ENCODE results near the gene MAP7D1. TPM values are rescaled to one million over a fixed set of nuclear protein-coding genes. Genes with fewer than 3 reads are reported as not detected.

The MAP7D1 gene
- polyA plus RNA-seq, 1 of the 3 experiments (the other 2 are of a cell fraction), result 69.9 TPM

DNA sequence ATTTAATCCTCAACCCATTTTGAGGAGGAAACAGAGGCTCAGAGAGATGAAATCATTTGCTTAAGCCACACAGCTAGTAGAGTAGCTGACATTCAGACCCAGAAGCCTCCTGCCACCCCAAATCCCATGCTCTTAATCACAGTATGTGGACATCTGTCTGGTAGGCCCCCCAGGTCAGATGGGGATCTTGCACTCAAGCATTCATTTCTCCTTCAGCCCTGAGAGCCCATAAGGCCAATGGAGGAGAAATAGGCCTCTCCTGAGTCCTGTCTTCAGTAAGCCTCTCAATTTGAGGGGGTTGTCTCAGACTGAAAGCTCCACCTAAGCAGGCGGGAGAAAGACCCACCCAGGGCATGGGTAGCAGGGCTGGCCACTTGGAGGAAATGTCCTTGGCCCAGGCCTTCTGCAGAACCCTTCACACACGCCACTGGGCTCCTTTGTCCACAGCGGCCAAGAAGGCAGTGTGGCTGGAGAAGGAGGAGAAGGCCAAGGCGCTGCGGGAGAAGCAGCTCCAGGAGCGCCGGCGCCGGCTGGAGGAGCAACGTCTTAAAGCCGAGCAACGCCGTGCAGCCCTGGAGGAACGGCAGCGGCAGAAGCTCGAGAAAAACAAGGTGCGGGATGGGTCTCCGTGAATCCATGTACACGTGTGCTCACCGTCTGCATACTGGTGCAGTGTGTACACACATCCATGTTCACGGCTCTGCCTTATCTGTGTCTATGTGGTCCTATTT is 16.2 kb downstream of the MAP7D1 start:
- Histone ChIP-seq H4K20me1 (ENCODE audit: insufficient read depth) (peaks cover 73% of the 10 kb centered on the region), H3K4me1 (ENCODE audit: control insufficient read depth in 1 of 2, insufficient read depth in 2 of 2, low read depth in 1 of 2, low read length in 1 of 2) (peaks cover 0 to 15% of the 10 kb centered on the region in 2 experiments; a peak in 3 of 4 replicates), H3K4me3 (ENCODE audit: low read depth in 2 of 2, low read length in 1 of 2) (no peak overlapping the region), H3K9ac (no peak overlapping the region; the same call in 1 of the 2 replicates), H3K9me2 (no peaks in the 10 kb centered on the region), H3K9me3 (no peaks in the 10 kb centered on the region), H3K36me3 (replicated peaks in 1 of 2; ENCODE audit: control insufficient read depth in 1 of 2, insufficient read depth in 2 of 2, low read length in 1 of 2) (peaks cover 54 to 55% of the 10 kb centered on the region in 2 experiments), H2AFZ (ENCODE audit: low read depth) (no peak overlapping the region), H3F3A (replicated peaks; ENCODE audit: insufficient read depth) (peaks cover 11% of the 10 kb centered on the region), H3K4me2 (peak overlapping the region; percentile 68), H3K79me2 (ENCODE audit: insufficient read depth) (peaks cover 93% of the 10 kb centered on the region), H3K27me3 (ENCODE audit: insufficient read depth) (no peaks in the 10 kb centered on the region), H3K27ac (ENCODE audit: low read depth in 2 of 2, low read length in 1 of 2) (peak overlapping the region in 1 of 2 experiments; percentile 78; a peak in 3 of 4 replicates)
- ChIA-PET CTCF (interaction anchor here (4.1 to 5.9 kb wide), 2 partner anchors 16 to 22 kb away, joined by 23 to 32 read pairs; partner anchors contain the start of gene TRAPPC3), POLR2A (interaction anchor here (0.6 to 1.1 kb wide), 2 partner anchors 11 to 15 kb away, joined by 3 to 5 read pairs; no protein-coding TSS in a partner anchor)
- WGBS (ENCODE audit: low lambda C conversion rate), result 98% methylated on average over 21 of the region's 21 CpGs
- DNase-seq, result no peak
- TF ChIP-seq, protein P1, sequence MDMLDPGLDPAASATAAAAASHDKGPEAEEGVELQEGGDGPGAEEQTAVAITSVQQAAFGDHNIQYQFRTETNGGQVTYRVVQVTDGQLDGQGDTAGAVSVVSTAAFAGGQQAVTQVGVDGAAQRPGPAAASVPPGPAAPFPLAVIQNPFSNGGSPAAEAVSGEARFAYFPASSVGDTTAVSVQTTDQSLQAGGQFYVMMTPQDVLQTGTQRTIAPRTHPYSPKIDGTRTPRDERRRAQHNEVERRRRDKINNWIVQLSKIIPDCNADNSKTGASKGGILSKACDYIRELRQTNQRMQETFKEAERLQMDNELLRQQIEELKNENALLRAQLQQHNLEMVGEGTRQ (IDR thresholded peaks at IDR 0.05; ENCODE audit: borderline replicate concordance, low read depth, low read length), result no peak
- TF ChIP-seq TAF1 (IDR thresholded peaks at IDR 0.05; ENCODE audit: borderline replicate concordance, low read depth, low read length) (no peak), JUND (IDR thresholded peaks at IDR 0.05) (no peak), EP300 (IDR thresholded peaks at IDR 0.05; ENCODE audit: borderline replicate concordance in 1 of 2, low read depth in 1 of 2, low read length in 1 of 2) (no peak), FOSL2 (IDR thresholded peaks at IDR 0.05; ENCODE audit: borderline replicate concordance, low read depth) (no peak), RCOR1 (IDR thresholded peaks at IDR 0.05; ENCODE audit: low read length) (no peak), TCF12 (IDR thresholded peaks at IDR 0.05) (no peak), EZH2phosphoT487 (IDR thresholded peaks at IDR 0.05; ENCODE audit: borderline replicate concordance, low read depth) (no peak)

DNA sequence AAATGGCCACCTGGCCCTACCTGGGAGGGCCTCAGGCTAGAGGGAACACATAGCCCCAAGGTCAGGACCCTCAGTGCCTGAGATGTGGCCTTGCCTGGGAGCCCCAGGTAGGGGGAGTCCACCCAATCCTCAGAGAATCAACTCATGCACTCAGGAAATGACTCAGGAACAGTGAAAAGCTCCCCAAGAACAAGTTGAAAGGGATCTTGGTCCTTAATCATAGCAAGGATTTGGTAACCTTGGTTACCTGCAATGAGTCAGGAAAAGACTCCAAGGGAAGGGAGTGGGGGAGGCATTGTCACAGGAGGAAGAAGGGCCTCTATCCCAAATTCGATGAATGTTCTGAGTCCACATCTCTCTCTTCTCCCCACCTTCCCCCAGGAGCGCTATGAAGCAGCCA is 17.0 kb downstream of the MAP7D1 start:
- no peak for DNase-seq
- H3K27me3 ChIP-seq (ENCODE audit: insufficient read depth), result no peaks in the 10 kb centered on the region
- peaks cover 0 to 15% of the 10 kb centered on the region in 2 experiments; a peak in 2 of 4 replicates for H3K4me1 ChIP-seq (ENCODE audit: control insufficient read depth in 1 of 2, insufficient read depth in 2 of 2, low read depth in 1 of 2, low read length in 1 of 2)
- POLR2A ChIA-PET, result interaction anchor here (1.1 kb wide), 1 partner anchor 10 kb away, joined by 3 read pairs; no protein-coding TSS in a partner anchor
- H3K79me2 ChIP-seq (ENCODE audit: insufficient read depth), result peaks cover 88% of the 10 kb centered on the region
- peak overlapping the region in 1 of 2 experiments; percentile 17; a peak in 1 of 4 replicates for H3K4me3 ChIP-seq (ENCODE audit: low read depth in 2 of 2, low read length in 1 of 2)
- H3K4me2 ChIP-seq, result peak overlapping the region; percentile 68
- 75% methylated on average over 2 of the region's 2 CpGs for WGBS (ENCODE audit: low lambda C conversion rate)
- no peaks in the 10 kb centered on the region for H3K9me3 ChIP-seq
- TF ChIP-seq FOXJ3 (CRISPR knock-in tag; IDR thresholded peaks at IDR 0.05) (no peak), JUND (IDR thresholded peaks at IDR 0.05) (peak; percentile 54; the same call in 1 of the 2 replicates), FOSL2 (IDR thresholded peaks at IDR 0.05; ENCODE audit: borderline replicate concordance, low read depth) (peak; percentile 59; the same call in 1 of the 2 replicates), EZH2phosphoT487 (IDR thresholded peaks at IDR 0.05; ENCODE audit: borderline replicate concordance, low read depth) (no peak), SMC3 (IDR thresholded peaks at IDR 0.05; ENCODE audit: low read depth, low read length) (no peak)
- TF ChIP-seq, protein P2, sequence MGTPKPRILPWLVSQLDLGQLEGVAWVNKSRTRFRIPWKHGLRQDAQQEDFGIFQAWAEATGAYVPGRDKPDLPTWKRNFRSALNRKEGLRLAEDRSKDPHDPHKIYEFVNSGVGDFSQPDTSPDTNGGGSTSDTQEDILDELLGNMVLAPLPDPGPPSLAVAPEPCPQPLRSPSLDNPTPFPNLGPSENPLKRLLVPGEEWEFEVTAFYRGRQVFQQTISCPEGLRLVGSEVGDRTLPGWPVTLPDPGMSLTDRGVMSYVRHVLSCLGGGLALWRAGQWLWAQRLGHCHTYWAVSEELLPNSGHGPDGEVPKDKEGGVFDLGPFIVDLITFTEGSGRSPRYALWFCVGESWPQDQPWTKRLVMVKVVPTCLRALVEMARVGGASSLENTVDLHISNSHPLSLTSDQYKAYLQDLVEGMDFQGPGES (IDR thresholded peaks at IDR 0.05; ENCODE audit: low read depth, low read length), result no peak
- TF ChIP-seq, protein P3, sequence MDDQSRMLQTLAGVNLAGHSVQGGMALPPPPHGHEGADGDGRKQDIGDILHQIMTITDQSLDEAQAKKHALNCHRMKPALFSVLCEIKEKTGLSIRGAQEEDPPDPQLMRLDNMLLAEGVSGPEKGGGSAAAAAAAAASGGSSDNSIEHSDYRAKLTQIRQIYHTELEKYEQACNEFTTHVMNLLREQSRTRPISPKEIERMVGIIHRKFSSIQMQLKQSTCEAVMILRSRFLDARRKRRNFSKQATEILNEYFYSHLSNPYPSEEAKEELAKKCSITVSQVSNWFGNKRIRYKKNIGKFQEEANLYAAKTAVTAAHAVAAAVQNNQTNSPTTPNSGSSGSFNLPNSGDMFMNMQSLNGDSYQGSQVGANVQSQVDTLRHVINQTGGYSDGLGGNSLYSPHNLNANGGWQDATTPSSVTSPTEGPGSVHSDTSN (IDR thresholded peaks at IDR 0.05), result 0 out of 2 replicates have a peak, but pooled peaks have one; percentile 7
- peak overlapping the region; percentile 58; the same call in 1 of the 2 replicates for H3K9ac ChIP-seq
- peaks cover 65% of the 10 kb centered on the region for H4K20me1 ChIP-seq (ENCODE audit: insufficient read depth)
- peaks cover 11% of the 10 kb centered on the region for H3F3A ChIP-seq (replicated peaks; ENCODE audit: insufficient read depth)
- no peak overlapping the region for H2AFZ ChIP-seq (ENCODE audit: low read depth)
- H3K36me3 ChIP-seq (replicated peaks in 1 of 2; ENCODE audit: control insufficient read depth in 1 of 2, insufficient read depth in 2 of 2, low read length in 1 of 2), result peaks cover 55 to 56% of the 10 kb centered on the region in 2 experiments
- CTCF ChIA-PET, result interaction anchor here (5.9 kb wide), 1 partner anchor 16 kb away, joined by 32 read pairs; no protein-coding TSS in a partner anchor
- H3K9me2 ChIP-seq, result no peaks in the 10 kb centered on the region
- H3K27ac ChIP-seq (ENCODE audit: low read depth in 2 of 2, low read length in 1 of 2), result peak overlapping the region in 1 of 2 experiments; percentile 78; a peak in 2 of 4 replicates

All from SK-N-SH (cell line).